NCI-H2227 (cell line): ENCODE results near the gene DNAH3.
"Not testable (repeated sequence)": the region's sequence is repeated elsewhere in the genome, so short reads cannot be mapped to it uniquely, and the experiment has no call there.

ENCODE experiments used
- DNase-seq: peaks from one replicate; lab custom pipeline; 2025; ENCODE audit not compliant: unreplicated experiment; lab: John Stamatoyannopoulos, UW

The DNAH3 gene

GRCh38 chr16:21023509-21024202 is 127.0 kb downstream of the DNAH3 start:
- DNase-seq = no peak

DNA sequence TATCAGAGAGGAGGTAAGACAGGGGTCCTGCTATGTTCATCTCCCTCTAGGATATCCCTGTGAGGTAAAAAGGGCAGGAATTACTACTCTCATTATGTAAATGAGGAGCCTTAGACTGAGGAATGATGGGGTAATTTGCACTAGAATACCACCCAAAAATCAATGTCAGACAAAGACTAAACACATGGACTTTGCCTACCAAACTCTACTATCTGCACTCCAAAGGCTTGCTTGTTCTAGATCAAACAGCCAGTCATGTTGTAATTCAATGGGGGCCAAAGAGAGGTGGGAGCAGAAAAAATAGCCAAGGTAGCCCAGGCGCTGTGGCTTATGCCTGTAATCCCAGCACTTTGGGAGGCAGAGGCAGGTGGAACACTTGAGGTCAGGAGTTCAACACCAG is 129.3 kb downstream of the DNAH3 start:
- DNase-seq = no peak

DNA sequence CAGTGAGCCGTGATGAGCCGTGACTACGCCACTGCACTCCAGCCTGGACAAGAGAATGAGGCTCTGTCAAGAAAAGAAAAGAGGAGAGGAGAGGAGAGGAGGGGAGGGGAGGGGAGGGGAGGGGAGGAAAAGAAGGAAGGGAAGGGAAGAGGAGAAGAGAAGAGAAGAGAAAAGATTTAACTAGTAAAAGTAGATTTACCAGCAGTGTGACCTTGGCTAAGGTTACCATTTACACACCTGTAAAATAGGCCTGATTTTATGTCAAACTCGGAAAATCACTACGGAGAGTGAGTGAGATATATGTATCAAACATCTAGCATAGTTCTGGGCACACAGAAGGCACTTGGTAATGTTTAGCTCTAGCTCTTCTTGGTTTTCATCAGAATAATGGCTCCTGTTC is 140.8 kb downstream of the DNAH3 start:
- no peak for DNase-seq

- DNase-seq = no peak
Measured at GRCh38 chr16:21005008-21005407, 145.6 kb downstream of the DNAH3 start.

DNA sequence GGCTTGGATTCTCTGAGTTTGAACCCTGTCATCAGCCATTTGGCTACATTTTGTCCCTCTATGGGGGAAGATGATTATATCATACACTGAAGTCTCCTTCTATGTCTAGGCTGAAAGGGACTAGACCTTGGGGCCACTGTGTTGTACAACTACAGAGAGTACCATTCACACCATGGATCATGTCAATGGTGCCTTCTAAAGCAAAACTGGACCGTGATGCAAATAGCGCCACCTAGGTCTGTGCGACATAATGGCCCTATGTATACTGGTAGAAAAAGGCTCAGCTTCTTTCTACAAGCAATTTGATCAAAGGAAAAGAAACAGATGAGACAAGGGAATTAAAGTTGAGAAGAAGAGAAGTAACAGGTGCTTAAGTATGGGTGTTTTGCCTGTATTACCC is 149.4 kb downstream of the DNAH3 start:
- peak; percentile 14 for DNase-seq

DNA sequence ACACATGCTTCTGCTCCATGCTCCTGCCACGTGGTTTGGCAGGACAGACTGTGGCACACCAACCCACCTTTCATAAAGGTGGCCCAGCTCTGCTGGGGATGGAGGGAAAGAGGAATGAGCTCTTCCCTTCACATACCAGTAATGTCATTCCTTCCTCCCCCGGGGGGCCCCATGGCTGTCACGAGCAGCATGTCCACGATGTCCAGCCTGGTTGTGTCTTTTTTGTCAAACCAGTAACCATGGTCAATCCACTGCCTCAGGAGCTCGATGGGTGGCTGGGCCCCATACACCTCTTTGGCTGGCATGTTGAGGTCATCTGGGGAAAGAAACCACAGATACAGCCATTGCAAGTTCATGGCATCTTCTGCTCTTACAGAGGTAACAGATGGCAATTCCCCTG is 153.5 kb downstream of the DNAH3 start:
- no peak for DNase-seq

DNA sequence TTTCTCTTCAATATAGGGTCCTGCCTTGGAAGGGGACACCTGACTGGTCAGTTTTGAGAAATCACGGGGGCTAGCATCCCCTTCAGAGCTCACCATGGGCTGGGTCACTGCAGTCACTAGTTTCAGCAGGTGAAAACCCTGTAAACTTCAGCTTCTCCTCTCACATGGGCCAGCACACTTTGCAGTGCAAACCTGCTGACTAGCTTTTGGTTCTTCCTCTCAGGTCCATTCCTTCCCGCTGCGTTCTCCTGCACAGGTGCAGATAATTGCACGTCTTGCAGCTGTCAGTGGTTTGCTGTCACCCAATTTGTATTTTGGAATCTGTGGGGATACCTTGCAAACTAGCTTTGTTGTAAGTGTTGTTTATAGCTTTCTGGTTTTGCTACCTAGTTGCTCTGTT is 154.9 kb downstream of the DNAH3 start:
- peak; percentile 9 for DNase-seq

- DNase-seq = not testable (repeated sequence)
Measured at GRCh38 chr16:20989496-20990070, 161.1 kb downstream of the DNAH3 start.

GRCh38 chr16:20987049-20987448 is 163.6 kb downstream of the DNAH3 start:
- DNase-seq = no peak

DNA sequence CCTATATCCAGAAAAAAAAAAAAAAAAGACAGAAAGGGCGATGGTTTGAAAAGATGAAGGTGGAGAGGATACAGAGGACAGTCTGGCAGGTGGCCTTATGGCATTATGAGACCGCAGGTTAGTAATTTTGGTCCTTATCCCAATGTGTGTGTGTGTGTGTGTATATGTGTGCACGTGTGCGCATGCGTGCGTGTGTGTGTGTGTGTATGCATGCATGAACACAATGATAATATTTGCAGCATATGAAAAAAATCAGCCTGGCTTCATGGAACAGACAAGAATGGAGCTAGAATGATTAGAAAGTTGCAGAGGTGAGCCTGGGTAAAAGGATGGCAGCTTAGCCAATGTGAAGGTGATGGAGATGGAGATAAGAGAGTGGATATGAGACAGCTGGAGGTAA is 166.6 kb downstream of the DNAH3 start:
- no peak for DNase-seq

- no peak for DNase-seq
Measured at GRCh38 chr16:20976576-20976975, 174.1 kb downstream of the DNAH3 start.

DNA sequence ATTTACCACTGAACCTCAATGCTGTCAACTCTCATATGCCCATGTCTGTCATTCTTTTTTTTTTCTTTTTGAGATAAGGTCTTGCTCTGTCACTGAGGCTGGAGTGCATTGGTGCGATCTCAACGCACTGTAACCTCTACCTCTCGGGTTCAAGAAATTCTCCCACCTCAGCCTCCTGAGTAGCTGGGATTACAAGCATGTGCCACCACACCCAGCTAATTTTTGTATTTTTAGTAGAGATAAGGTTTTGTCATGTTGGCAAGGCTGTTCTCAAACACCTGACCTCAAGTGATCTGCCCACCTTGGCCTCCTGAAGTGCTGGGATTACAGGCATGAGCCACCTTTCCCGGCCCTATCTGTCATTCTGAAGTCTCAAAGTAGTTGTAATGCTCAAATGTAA is 177.4 kb downstream of the DNAH3 start:
- DNase-seq = not testable (repeated sequence)

GRCh38 chr16:20971401-20971800 is 179.2 kb downstream of the DNAH3 start:
- DNase-seq = no peak

GRCh38 chr16:20969386-20969785 is 181.3 kb downstream of the DNAH3 start:
- no peak for DNase-seq

DNA sequence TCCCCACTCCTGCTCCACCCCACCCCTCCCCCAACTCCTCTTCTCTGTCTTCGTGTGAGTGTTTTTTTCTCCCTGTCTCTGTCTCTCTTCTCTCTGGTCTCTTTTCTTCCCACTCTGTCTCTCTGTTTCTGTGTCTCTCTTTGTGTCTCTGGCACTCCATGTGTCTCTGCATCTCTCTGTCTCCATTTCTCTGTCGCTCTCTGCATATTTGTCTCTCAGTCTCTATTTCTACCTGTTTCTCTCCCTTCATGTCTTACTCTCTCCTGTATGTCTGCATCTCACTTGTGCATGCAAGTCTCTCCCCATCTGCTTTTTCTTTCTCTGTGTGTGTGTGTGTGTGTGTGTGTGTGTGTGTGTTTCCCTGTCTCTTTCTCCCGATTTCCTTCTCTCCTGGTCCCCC is 181.9 kb downstream of the DNAH3 start:
- no peak for DNase-seq

- no peak for DNase-seq
Measured at GRCh38 chr16:20960899-20961298, 189.7 kb downstream of the DNAH3 start.

GRCh38 chr16:20957153-20957552 is 193.5 kb downstream of the DNAH3 start:
- no peak for DNase-seq

- no peak for DNase-seq
Measured at GRCh38 chr16:20956319-20956718, 194.3 kb downstream of the DNAH3 start.

DNA sequence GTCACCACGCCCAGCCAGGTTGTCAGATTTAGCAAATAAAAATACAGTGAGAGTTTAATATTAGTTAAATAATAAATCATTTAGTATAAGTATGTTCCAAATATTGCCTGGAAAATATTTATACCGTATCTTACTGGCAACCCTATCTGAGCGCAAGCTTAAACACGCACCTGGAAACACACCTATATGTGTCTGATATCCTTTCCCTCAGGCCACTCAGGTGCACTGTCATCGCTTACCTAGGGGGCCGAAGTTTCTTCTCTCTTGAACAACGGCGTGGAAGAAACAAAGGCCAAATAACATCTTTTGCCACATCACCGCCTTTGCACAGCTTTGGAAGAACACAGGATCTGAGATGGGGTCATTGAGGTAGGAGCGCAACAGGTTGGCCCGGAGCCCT is 196.1 kb downstream of the DNAH3 start:
- DNase-seq = no peak

GRCh38 chr16:20952139-20952920 is 198.3 kb downstream of the DNAH3 start:
- peak; percentile 47 for DNase-seq

- no peak for DNase-seq
Measured at GRCh38 chr16:20950294-20950693, 200.4 kb downstream of the DNAH3 start.

DNA sequence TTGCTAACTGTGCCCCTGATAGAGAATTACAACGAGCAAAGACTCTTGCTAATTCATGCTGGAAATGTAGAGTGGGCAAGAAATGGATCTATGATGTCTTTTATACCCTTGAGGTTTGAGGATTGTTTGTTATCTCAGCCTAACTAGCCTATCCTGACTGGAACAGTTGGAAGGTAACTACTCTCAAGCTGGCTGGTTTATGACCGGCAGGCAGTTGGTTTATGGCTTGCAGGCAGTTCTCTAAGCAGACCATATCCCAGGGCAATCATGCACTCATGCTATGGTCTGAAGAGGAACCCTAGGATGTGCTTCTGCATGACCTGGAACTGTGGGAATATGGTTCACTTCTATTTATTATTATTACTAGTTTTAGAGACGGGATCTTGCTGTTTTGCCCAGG is 201.0 kb downstream of the DNAH3 start:
- no peak for DNase-seq
